ENCODE results near the gene POFUT2. TPM values are rescaled to one million over a fixed set of nuclear protein-coding genes. Genes with fewer than 3 reads are reported as not detected.

POFUT2 gene
- 10 to 100 TPM; 10.7 to 46.9 (median 20.0) TPM for total RNA-seq

GRCh38 chr21:45287438-45288391 is at the start of gene POFUT2:
Gene POFUT2 (minus strand): TSS chr21:45287895. CDS start chr21:45287871, 24 bp downstream.
- H3K27ac ChIP-seq: peak within 1 kb of the TSS; percentile 80
- TF ChIP-seq POLR2AphosphoS5 (IDR thresholded peaks at IDR 0.05) (peak in 2 of 3 donors; percentile 67 to 74), CTCF (IDR thresholded peaks at IDR 0.05) (no peak)
- H3K4me1 ChIP-seq: peaks cover 43% of the 10 kb centered on the region
- peaks cover 30% of the 10 kb centered on the region for H3K36me3 ChIP-seq
- 0% methylated on average over 7 of the region's 90 CpGs for WGBS
- no peaks in the 10 kb centered on the region for H3K9me3 ChIP-seq
- H3K27me3 ChIP-seq: no peaks in the 10 kb centered on the region
- H3K4me3 ChIP-seq: peak within 1 kb of the TSS; percentile 80
- DNase-seq (ENCODE audit: low spot score in 2 of 2): peak; percentile 99

GRCh38 chr21:45336870-45337269 is 49.2 kb upstream of the POFUT2 start:
- DNase-seq (ENCODE audit: low spot score in 2 of 2): peak in 1 of 2 donors; percentile 43
- Histone ChIP-seq H3K27ac (no peak overlapping the region), H3K4me1 (peaks cover 3% of the 10 kb centered on the region)

GRCh38 chr21:45336535-45336810 is 48.8 kb upstream of the POFUT2 start:
- TF ChIP-seq POLR2AphosphoS5 (IDR thresholded peaks at IDR 0.05) (no peak), EP300 (IDR thresholded peaks at IDR 0.05) (no peak), CTCF (IDR thresholded peaks at IDR 0.05) (no peak), POLR2A (IDR thresholded peaks at IDR 0.05) (no peak)
- H3K27ac ChIP-seq: no peak overlapping the region
- no peak overlapping the region for H3K4me3 ChIP-seq
- H3K27me3 ChIP-seq: peaks cover 6% of the 10 kb centered on the region
- peaks cover 3% of the 10 kb centered on the region for H3K4me1 ChIP-seq
- DNase-seq (ENCODE audit: low spot score in 2 of 2): peak in 1 of 2 donors; percentile 21
- no peaks in the 10 kb centered on the region for H3K9me3 ChIP-seq
- no peaks in the 10 kb centered on the region for H3K36me3 ChIP-seq
- 63% methylated on average over 2 of the region's 4 CpGs for WGBS

More at GRCh38 chr21:45336870-45337269, 49.2 kb upstream of the POFUT2 start:
- TF ChIP-seq POLR2A (IDR thresholded peaks at IDR 0.05): no peak
- no peak for TF ChIP-seq POLR2AphosphoS5 (IDR thresholded peaks at IDR 0.05)
- TF ChIP-seq EP300 (IDR thresholded peaks at IDR 0.05): no peak
- no peak for TF ChIP-seq CTCF (IDR thresholded peaks at IDR 0.05)
- no peak overlapping the region for H3K4me3 ChIP-seq
- H3K9me3 ChIP-seq: no peaks in the 10 kb centered on the region
- no peaks in the 10 kb centered on the region for H3K36me3 ChIP-seq
- H3K27me3 ChIP-seq: peaks cover 6% of the 10 kb centered on the region
- 49% methylated on average over 4 of the region's 8 CpGs for WGBS

GRCh38 chr21:45335761-45336534 is 48.3 kb upstream of the POFUT2 start:
- Histone ChIP-seq H3K4me3 (no peak overlapping the region), H3K27ac (no peak overlapping the region), H3K9me3 (no peaks in the 10 kb centered on the region), H3K36me3 (no peaks in the 10 kb centered on the region), H3K4me1 (peaks cover 3% of the 10 kb centered on the region), H3K27me3 (peaks cover 6% of the 10 kb centered on the region)
- no peak for TF ChIP-seq POLR2AphosphoS5 (IDR thresholded peaks at IDR 0.05)
- TF ChIP-seq CTCF (IDR thresholded peaks at IDR 0.05): no peak
- no peak for TF ChIP-seq EP300 (IDR thresholded peaks at IDR 0.05)
- TF ChIP-seq POLR2A (IDR thresholded peaks at IDR 0.05): no peak
- peak in 1 of 2 donors; percentile 52 for DNase-seq (ENCODE audit: low spot score in 2 of 2)
- 74% methylated on average over 17 of the region's 19 CpGs for WGBS
